A673 (cell line): ENCODE data around the gene YES1. TPM values are rescaled to one million over a fixed set of nuclear protein-coding genes. Genes with fewer than 3 reads are reported as not detected.

Experiments
- BruUV-seq: library from RNA; stranded (reverse); fragments of 400-500 nt; replicated peaks from 2 replicates; lab custom pipeline; 2021; lab: Mats Ljungman, UMichigan
- CTCF ChIA-PET: fragments of 300-600 bp; sonication (Branson Sonifier 250); formaldehyde crosslinking; loops from one replicate; lab custom pipeline; 2022; ENCODE audit warnings: antibody characterized with exemption; lab: Charles Lee
- POLR2A ChIA-PET: fragments of 300-600 bp; sonication (Branson Sonifier 250); formaldehyde crosslinking; loops from one replicate; lab custom pipeline; 2022; ENCODE audit warnings: antibody characterized with exemption; ENCODE audit not compliant: low non-redundant PET; lab: Charles Lee
- DNase-seq: peaks from one replicate; pipeline ENCODE4 v3.0.0-alpha.2; 2015; ENCODE audit warnings: low spot score
- H3K27ac ChIP-seq: fragments of 200-600 bp; sonication (generic); 2 replicates; pipeline ENCODE4 v1.5.1; 2016; ENCODE audit warnings: mixed run types, low read depth, mild to moderate bottlenecking, mixed read lengths, antibody characterized with exemption, low read length; ENCODE audit not compliant: poor library complexity, severe bottlenecking
- H3K27me3 ChIP-seq: fragments of 200-600 bp; sonication (generic); replicated peaks from 2 replicates; pipeline ENCODE4 v1.6.1; 2017; ENCODE audit warnings: mixed run types, low read depth, mild to moderate bottlenecking, mixed read lengths, antibody characterized with exemption, low read length; ENCODE audit not compliant: insufficient read depth, poor library complexity
- H3K36me3 ChIP-seq: fragments of 200-600 bp; sonication (generic); 2 replicates; pipeline ENCODE4 v1.6.1; 2016; ENCODE audit warnings: mixed run types, mild to moderate bottlenecking, mixed read lengths, antibody characterized with exemption, low read length; ENCODE audit not compliant: insufficient read depth, poor library complexity, severe bottlenecking
- H3K4me1 ChIP-seq: fragments of 200-600 bp; sonication (generic); 2 replicates; pipeline ENCODE4 v1.6.1; 2017; ENCODE audit warnings: mixed run types, mild to moderate bottlenecking, mixed read lengths, antibody characterized with exemption, low read length; ENCODE audit not compliant: insufficient read depth, poor library complexity, severe bottlenecking
- H3K4me3 ChIP-seq: fragments of 200-600 bp; sonication (generic); 2 replicates; pipeline ENCODE4 v1.5.1; 2016; ENCODE audit warnings: low read depth, mixed run types, mild to moderate bottlenecking, mixed read lengths, low read length; ENCODE audit not compliant: poor library complexity, severe bottlenecking
- H3K9me3 ChIP-seq: fragments of 200-600 bp; sonication (generic); 2 replicates; pipeline ENCODE4 v1.6.1; 2016; ENCODE audit warnings: mixed run types, low read depth, mild to moderate bottlenecking, mixed read lengths, antibody characterized with exemption, low read length; ENCODE audit not compliant: poor library complexity, severe bottlenecking
- CTCF ChIP-seq: fragments of 300-800, 200-600 bp; sonication (generic); conservative IDR thresholded peaks from 2 replicates; pipeline ENCODE4 v1.5.1; 2017; ENCODE audit warnings: low read depth, mild to moderate bottlenecking, antibody characterized with exemption, low read length, moderate library complexity, mixed read lengths
- EZH2 ChIP-seq: fragments of 200-600 bp; sonication (generic); IDR thresholded peaks from 2 replicates; pipeline ENCODE4 v1.6.1; 2017; ENCODE audit warnings: borderline replicate concordance, low read depth, mild to moderate bottlenecking, mixed read lengths, antibody characterized with exemption, low read length; ENCODE audit not compliant: poor library complexity, severe bottlenecking
- intact Hi-C: fragments of 100-400 bp; cut with micrococcal nuclease; formaldehyde crosslinking; loops from one replicate; pipeline ENCODE4 v1.10.0; 2022; ENCODE audit not compliant: unreplicated experiment
- total RNA-seq: library from RNA; stranded (reverse); gene quantifications from 2 replicates; pipeline ENCODE4 v1.2.3, GENCODE V29; 2021

The YES1 gene
- total RNA-seq, 1 experiment from 2014 or later = 138 TPM

DNA sequence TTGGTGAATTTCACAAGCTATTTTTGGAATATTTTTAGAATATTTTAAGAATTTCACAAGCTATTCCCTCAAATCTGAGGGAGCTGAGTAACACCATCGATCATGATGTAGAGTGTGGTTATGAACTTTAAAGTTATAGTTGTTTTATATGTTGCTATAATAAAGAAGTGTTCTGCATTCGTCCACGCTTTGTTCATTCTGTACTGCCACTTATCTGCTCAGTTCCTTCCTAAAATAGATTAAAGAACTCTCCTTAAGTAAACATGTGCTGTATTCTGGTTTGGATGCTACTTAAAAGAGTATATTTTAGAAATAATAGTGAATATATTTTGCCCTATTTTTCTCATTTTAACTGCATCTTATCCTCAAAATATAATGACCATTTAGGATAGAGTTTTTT is 138.7 kb downstream of the YES1 start:
- H3K27ac ChIP-seq = no peak overlapping the region
- TF ChIP-seq EZH2 = no peak
- no peak for TF ChIP-seq CTCF
- H3K27me3 ChIP-seq = no peaks in the 10 kb centered on the region
- ChIA-PET CTCF (no interaction called here), POLR2A (no interaction called here)
- H3K4me3 ChIP-seq = no peak overlapping the region
- no peak for DNase-seq
- no peaks in the 10 kb centered on the region for H3K9me3 ChIP-seq
- H3K36me3 ChIP-seq = peaks cover 76% of the 10 kb centered on the region
- no peaks in the 10 kb centered on the region for H3K4me1 ChIP-seq
- BruUV-seq = no TSS peak
- intact Hi-C loops = no loop called here

Other genes starting within 250 kb of the YES1 start
- not detected in 2 replicates for gene CETN1, start 231.9 kb downstream of the YES1 start, total RNA-seq
- 10.4 and 10.5 TPM in 2 replicates for gene CLUL1, start 215.3 kb downstream of the YES1 start, total RNA-seq
- gene TYMS, start 154.6 kb downstream of the YES1 start, total RNA-seq = 319 and 339 TPM in 2 replicates
- 39.2 and 48.0 TPM in 2 replicates for gene ENOSF1, start 99.6 kb downstream of the YES1 start, total RNA-seq
- not detected in 2 replicates for gene ADCYAP1, start 92.6 kb upstream of the YES1 start, total RNA-seq